Upper lobe of left lung (tissue), 4 donors: ENCODE results near the gene PMM1.

Source experiments
- EP300 ChIP-seq, 4 donors: sonication (generic); formaldehyde crosslinking; IDR thresholded peaks; one replicate each; pipeline ENCODE4 v1.5.1; 2017; ENCODE audit warnings: antibody characterized with exemption in 4 of 4, control low read depth in 2 of 4
- TF ChIP-seq, protein P1 (sequence below), 6 experiments: fragments of 450-650 bp in 4 of 6; fragments of 200-600 bp in 2 of 6; sonication (generic) in 2 of 6; IDR thresholded peaks; one replicate each; pipeline ENCODE4 v1.5.1; 2016 to 2019; ENCODE audit warnings: antibody characterized with exemption in 6 of 6

DNA sequence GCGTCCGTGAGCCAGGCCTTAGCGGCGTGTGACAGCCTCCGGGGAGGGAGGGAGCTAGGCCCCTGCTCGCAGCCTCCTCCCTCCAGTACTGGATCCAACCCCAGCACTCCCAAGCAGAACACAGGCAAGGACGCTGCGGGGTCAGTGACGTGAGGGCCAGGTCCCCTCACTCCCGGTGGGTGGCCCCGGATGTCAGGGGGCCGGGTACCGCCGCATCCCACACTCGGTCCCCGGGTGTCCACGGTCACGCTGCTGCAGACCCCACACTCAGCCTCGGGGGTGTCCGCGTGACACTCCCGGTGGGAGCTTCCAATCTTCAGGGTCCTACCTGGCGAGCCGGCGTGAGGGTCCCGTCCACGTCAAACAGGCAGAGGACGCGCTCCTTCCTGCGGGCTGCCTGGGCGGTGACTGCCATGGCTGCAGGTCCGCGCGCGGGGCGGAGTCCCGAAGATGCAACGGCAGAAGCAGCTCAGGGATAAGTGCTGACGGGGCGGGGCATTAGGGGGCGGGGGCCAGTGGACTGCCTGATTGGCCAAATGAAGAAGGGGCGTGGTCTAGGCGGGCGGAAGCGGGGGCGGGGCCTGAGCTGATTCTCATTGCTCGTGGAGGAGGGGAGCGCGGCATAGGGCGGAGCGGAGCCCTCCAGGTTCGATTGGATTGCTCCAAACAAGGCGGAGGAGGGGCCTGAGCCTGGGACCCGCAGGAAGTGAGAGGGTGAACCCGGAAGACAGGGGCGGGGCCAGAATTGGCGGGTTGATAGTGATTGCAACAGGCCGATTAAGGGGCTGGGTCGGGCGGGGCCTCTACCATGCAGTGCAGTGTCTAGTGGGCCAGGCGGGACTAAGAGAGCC is at the start of gene PMM1:
- no peak for TF ChIP-seq EP300 (IDR thresholded peaks at IDR 0.05)
- TF ChIP-seq, protein P1, sequence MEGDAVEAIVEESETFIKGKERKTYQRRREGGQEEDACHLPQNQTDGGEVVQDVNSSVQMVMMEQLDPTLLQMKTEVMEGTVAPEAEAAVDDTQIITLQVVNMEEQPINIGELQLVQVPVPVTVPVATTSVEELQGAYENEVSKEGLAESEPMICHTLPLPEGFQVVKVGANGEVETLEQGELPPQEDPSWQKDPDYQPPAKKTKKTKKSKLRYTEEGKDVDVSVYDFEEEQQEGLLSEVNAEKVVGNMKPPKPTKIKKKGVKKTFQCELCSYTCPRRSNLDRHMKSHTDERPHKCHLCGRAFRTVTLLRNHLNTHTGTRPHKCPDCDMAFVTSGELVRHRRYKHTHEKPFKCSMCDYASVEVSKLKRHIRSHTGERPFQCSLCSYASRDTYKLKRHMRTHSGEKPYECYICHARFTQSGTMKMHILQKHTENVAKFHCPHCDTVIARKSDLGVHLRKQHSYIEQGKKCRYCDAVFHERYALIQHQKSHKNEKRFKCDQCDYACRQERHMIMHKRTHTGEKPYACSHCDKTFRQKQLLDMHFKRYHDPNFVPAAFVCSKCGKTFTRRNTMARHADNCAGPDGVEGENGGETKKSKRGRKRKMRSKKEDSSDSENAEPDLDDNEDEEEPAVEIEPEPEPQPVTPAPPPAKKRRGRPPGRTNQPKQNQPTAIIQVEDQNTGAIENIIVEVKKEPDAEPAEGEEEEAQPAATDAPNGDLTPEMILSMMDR (IDR thresholded peaks at IDR 0.05) = no peak
